Sigmoid colon (tissue), 4 donors: ENCODE measurements around the gene WDR4.

Experiments used
- EP300 ChIP-seq, 4 donors: sonication (generic); formaldehyde crosslinking; IDR thresholded peaks; one replicate each; pipeline ENCODE4 v1.6.1; 2017; ENCODE audit warnings: antibody characterized with exemption in 4 of 4
- POLR2AphosphoS5 ChIP-seq, 4 donors: sonication (generic); formaldehyde crosslinking; IDR thresholded peaks; one replicate each; pipeline ENCODE4 v1.6.1; 2017; ENCODE audit warnings: antibody characterized with exemption in 4 of 4

GRCh38 chr21:42924433-42924751 lies 45.1 kb upstream of the WDR4 start:
- no peak for TF ChIP-seq EP300 (IDR thresholded peaks at IDR 0.05)
- no peak for TF ChIP-seq POLR2AphosphoS5 (IDR thresholded peaks at IDR 0.05)
